HG03025 (cell line): ENCODE data around the gene VIM.
A peak's percentile ranks its signal among the peaks of the same experiment; 100 is the strongest.
"Not testable (repeated sequence)": the region's sequence is repeated elsewhere in the genome, so short reads cannot be mapped to it uniquely, and the experiment has no call there.

Source experiments
- ATAC-seq: cut with Tn5 transposase; IDR thresholded peaks from one replicate; pipeline ENCODE4 v1.9.1; 2021; ENCODE audit warnings: mild to moderate bottlenecking, moderate library complexity; ENCODE audit not compliant: unreplicated experiment, low FRiP score

Gene VIM

DNA sequence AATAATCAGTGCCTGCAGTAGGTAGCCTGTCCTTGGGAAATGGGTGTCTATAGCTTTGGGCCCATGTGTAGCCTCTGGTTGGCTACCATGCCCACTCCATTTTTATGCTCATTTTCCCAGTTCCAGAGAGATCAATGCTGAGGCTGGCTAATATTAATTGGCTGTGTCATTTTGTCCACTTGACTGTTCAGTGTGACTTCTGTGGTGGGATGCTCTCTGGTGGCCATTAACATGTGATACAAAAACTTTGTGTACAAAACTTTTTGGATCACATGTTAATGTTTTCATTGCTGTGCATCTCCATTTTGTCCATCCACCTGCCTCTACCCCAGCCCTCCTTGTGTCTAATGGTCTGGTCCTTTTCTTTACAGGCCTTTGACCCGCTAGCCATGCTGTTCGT is 22.7 kb downstream of the VIM start:
- no peak for ATAC-seq

- not testable (repeated sequence) for ATAC-seq
Observed at GRCh38 chr10:17254543-17255050, 26.6 kb downstream of the VIM start.

- ATAC-seq = no peak
Observed at GRCh38 chr10:17255512-17255911, 27.5 kb downstream of the VIM start.

- ATAC-seq = no peak
Observed at GRCh38 chr10:17256051-17256450, 28.0 kb downstream of the VIM start.

DNA sequence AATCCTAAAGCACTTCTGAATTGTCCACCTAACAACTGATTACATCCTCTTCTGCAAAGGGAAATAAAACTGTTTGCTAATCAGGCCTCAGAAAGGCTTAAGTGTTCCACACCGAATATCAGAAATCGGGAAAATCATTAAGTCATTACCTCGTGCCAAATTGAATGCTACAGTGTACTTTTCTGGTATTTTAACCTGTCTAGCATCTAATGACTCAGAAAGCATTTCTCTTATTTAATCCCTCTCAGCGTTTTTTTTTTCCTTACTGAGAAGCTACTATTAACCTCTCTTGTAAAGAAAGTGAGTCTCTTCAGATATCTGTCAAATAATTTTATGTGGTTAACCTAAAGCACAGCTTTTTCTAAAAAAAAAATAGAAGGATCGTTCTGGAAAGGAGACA is 28.6 kb downstream of the VIM start:
- ATAC-seq = no peak

DNA sequence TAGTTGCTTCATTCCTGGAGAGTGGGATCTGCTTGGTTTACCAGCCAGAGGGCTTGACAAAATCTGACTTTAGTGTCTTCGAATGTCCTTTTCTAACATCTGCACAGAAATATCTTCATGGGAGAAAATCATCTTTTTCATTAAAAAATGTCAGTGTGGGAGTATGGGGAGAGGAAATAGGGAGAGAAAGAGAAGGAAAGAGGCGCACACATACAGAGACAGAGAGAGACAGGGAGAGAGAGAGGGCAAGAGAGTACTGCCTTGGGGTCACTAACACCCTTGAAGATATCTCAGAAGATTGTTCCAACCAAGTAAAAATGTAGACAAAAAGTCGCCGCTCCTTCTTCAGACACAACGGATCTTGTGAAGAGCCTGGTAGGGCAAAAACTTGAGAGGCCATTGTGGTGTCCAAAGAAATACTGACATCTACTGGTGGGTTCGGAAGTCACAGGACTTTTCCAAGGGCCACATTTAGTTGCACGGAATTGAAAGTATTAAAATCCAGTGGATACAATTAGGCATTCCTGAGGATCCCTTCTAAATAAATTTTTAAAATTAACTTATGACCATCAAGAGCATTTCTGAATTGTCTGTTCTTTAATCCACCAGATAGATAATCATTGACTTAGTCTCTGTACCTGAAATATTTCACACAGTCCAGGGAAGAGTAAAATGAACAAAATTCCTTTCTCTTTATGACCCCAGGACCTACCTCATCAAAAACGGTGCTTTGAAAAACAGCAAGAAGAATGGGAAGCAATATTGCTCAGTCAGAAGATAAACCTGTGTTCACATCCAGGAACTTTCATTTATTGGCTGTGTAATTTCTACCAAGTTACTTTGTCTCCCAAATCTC is 29.7 kb downstream of the VIM start:
- peak; percentile 64 for ATAC-seq

DNA sequence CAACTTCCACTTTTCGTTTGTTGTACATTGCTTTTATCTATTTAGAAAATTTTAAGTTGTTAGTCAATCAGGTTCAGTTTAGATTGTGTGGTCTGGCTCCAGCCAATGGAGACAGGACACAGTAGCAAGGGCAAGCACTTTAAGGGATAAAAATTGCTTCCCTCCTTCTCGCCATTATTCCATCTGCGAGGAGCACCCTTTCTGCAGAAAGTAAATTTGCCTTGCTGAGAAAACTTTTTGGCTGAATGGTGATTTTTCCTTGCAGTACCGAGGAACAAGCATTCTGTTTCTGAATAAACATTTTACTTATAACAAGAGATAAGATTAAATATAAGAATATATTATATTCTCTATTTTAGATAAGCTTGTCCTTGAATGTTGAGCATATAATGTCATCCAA is 34.5 kb downstream of the VIM start:
- no peak for ATAC-seq

GRCh38 chr10:17263580-17263979 is 35.5 kb downstream of the VIM start:
- ATAC-seq = no peak

DNA sequence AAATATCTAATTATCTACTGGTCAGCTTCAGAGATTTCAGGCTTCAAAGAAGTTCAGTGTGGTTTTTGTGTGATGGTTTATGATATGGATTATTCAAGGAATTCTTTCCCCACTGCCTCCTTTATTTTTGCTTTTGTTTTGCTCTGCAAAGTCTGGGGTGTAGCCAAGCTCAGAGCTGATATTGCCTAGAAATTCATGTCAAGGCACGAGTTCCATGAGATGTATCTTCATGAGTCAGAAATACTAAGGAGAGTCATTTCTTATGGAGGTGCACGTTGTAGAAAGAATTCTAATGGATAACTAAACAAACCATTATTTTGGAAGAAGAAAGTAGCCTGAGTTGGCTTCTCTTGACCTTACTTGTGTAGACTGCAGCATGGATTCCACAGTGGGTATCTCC is 37.4 kb downstream of the VIM start:
- ATAC-seq = no peak

- not testable (repeated sequence) for ATAC-seq
Observed at GRCh38 chr10:17266549-17266948, 38.5 kb downstream of the VIM start.

DNA sequence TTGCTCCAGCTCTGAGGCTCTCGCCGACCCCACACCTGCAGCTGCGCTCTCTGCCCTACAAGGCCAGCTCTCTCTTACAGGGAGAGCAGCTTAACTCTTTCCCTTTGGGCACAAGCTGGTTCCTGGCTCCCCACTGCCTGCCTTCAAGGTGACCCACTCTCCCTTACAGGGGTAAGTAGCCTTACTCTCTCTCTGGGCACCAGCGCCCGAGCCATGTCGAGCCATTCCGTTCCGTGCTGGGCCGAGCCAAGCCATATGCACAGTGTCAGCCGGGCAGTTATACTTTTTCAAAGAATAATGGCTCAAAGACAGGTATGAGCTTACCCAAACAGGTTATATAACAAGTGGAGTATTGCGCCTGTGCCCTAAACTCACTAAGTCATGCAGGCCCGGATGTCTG is 44.6 kb downstream of the VIM start:
- ATAC-seq = no peak

GRCh38 chr10:17273403-17273802 is 45.4 kb downstream of the VIM start:
- no peak for ATAC-seq

GRCh38 chr10:17276756-17277424 is 48.8 kb downstream of the VIM start:
- no peak for ATAC-seq

- ATAC-seq = no peak
Observed at GRCh38 chr10:17278607-17279240, 50.7 kb downstream of the VIM start.

- ATAC-seq = no peak
Observed at GRCh38 chr10:17282311-17282710, 54.3 kb downstream of the VIM start.

- no peak for ATAC-seq
Observed at GRCh38 chr10:17286562-17287550, 58.8 kb downstream of the VIM start.
